ENCODE data around the gene ANKRD13A.
"Not testable (repeated sequence)": the region's sequence is repeated elsewhere in the genome, so short reads cannot be mapped to it uniquely, and the experiment has no call there.

Gene ANKRD13A

DNA sequence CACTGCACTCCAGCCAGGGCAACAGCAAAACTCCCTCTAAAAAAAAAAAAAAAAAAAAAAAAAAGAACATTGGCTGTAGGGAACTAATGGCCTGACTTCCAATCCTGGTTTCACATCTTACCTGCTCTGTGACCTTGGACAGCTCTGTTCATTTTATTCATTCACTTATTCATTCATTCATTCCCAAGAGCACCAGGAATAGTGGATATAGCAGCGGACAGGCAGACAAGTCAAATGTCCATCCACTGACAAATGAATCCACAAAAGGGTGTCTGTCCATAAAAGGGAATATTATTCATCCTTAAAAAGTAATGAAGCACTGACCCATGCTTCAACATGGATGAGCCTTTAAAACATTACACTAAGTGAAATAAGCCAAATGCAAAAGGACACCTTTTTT lies 76.7 kb downstream of the ANKRD13A start:
- no peak for TF ChIP-seq CTCF (IDR thresholded peaks at IDR 0.05; ENCODE audit: low read depth, low read length, missing control alignments)
- no peak overlapping the region for H3K4me3 ChIP-seq (replicated peaks; ENCODE audit: low read depth, low read length)
- DNase-seq (ENCODE audit: extremely low read depth, low read depth): no peak

GRCh38 chr12:110077800-110078199 lies 78.6 kb downstream of the ANKRD13A start:
- no peak for DNase-seq (ENCODE audit: extremely low read depth, low read depth)
- no peak for TF ChIP-seq CTCF (IDR thresholded peaks at IDR 0.05; ENCODE audit: low read depth, low read length, missing control alignments)

DNA sequence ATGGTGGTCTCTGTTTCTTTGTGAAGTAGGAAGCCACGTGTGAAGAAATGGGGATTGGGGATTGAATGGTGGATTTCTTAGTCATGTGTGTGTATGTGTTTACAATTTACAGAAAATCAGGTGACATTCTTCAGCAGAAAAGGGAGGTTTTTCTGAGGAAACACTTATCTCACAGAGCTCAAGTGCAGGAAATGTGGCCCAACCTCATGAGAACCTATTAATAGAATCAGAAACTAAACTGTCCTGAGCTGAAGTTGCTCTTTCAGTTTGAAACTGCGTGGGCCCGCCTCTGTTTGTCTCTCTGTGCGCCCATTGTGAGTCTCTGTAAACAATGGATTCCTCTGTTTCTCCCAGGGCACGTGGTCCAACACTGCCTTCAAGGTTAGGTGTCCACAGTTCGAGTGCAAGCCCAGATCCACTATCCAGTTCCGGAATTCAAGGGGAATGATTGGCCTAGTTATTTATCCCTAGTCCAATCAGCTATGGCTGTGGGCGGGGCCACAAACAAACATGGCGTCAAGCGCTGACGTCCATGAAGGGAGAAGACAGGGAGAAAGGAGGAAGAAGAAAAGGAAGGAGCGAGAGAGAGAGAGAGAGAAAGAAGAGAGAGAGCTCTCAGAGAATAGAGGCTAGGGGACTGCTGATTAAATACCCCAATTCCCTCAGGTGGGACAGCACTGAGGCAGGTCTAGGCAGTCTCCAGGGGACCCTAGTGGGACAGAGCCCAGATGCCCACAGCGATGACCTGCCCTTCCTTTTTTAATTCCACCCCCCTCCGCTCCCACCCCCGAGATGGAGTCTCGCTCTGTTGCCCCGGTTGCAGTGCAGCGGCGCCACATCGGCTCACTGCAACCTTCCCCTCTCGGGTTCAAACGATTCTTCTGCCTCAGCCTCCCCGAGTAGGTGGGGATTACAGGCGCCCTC lies 80.5 kb downstream of the ANKRD13A start:
- H3K4me3 ChIP-seq (replicated peaks; ENCODE audit: low read depth, low read length): no peak overlapping the region
- no peak for TF ChIP-seq CTCF (IDR thresholded peaks at IDR 0.05; ENCODE audit: low read depth, low read length, missing control alignments)
- no peak for DNase-seq (ENCODE audit: extremely low read depth, low read depth)

More at GRCh38 chr12:110077800-110078199, 78.6 kb downstream of the ANKRD13A start:
- H3K4me3 ChIP-seq (replicated peaks; ENCODE audit: low read depth, low read length): no peak overlapping the region

DNA sequence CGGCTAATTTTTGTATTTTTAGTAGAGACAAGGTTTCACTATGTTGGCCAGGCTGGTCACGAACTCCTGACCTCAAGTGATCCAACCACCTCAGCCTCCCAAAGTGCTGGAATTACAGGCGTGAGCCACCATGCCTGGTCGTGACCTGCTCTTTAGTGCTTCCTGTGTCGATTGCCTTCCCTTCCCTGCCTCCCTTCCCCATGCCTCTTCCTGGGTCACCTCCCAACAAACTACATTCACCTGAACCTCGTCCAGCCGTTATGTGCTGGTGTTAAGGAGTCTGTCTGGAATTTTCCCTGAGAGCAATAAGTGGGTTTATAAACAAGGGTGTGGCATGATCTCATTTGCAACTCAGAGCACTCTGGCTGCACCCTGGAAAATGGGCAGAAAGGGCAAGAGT lies 81.2 kb downstream of the ANKRD13A start:
- no peak overlapping the region for H3K4me3 ChIP-seq (replicated peaks; ENCODE audit: low read depth, low read length)
- DNase-seq (ENCODE audit: extremely low read depth, low read depth): no peak
- no peak for TF ChIP-seq CTCF (IDR thresholded peaks at IDR 0.05; ENCODE audit: low read depth, low read length, missing control alignments)

DNA sequence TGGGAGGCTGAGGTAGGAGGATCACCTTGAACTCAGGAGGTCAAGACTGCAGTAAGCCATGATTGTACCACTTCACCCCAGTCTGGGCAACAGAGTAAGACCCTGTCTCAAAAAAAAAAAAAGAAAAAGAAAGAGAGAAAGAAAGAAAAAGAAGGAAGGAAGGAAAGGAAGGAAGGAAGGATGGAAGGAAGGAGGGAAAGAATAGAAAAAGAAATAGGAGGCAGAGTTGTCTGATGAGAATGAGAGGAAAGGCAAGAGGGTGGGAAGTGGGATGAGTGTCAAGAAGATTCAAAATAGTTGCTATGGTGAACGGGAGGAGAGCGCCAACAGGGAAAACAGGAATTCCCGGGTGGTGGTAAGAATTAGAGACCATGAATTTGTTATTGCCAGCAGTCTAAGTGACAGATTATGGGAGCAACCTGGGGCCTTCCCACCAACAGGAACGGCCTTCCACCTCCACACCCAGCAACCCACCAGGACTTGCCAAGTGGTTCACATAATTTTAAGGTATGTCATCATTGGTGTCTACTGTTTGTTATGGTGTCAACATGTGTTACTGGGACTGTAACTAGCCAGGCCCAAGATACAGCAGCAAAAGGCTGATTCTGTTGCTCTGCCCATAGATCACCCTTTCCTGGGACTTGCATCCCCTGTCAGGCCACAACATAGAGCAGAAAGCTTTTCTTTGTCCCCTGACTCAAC lies 85.2 kb downstream of the ANKRD13A start:
- no peak for TF ChIP-seq CTCF (IDR thresholded peaks at IDR 0.05; ENCODE audit: low read depth, low read length, missing control alignments)
- no peak overlapping the region for H3K4me3 ChIP-seq (replicated peaks; ENCODE audit: low read depth, low read length)
- no peak for DNase-seq (ENCODE audit: extremely low read depth, low read depth)

GRCh38 chr12:110088216-110088615 lies 89.0 kb downstream of the ANKRD13A start:
- not testable (repeated sequence) for DNase-seq (ENCODE audit: extremely low read depth, low read depth); H3K4me3 ChIP-seq (replicated peaks; ENCODE audit: low read depth, low read length)

GRCh38 chr12:110088936-110089335 lies 89.7 kb downstream of the ANKRD13A start:
- no peak for DNase-seq (ENCODE audit: extremely low read depth, low read depth)
- TF ChIP-seq CTCF (IDR thresholded peaks at IDR 0.05; ENCODE audit: low read depth, low read length, missing control alignments): no peak
- no peak overlapping the region for H3K4me3 ChIP-seq (replicated peaks; ENCODE audit: low read depth, low read length)
